MM.1S (cell line): Measurements from ENCODE around the gene FOXL2NB.

Source experiments
- CTCF ChIP-seq: fragments of 300-600 bp; sonication (generic); IDR thresholded peaks from 2 replicates; pipeline ENCODE4 v1.5.1; 2016; ENCODE audit warnings: antibody characterized with exemption, low read length, mixed read lengths
- EZH2 ChIP-seq: fragments of 300-600 bp; sonication (generic); optimal IDR thresholded peaks from 2 replicates; pipeline ENCODE3; 2017; ENCODE audit warnings: low read depth, mild to moderate bottlenecking, antibody characterized with exemption, low read length, mixed read lengths
- EZH2phosphoT487 ChIP-seq: fragments of 300-600 bp; sonication (generic); IDR thresholded peaks from 2 replicates; pipeline ENCODE4 v1.6.1; 2018; ENCODE audit warnings: antibody characterized with exemption, low read length

GRCh38 chr3:138933068-138933668 is 13.8 kb upstream of the FOXL2NB start:
- TF ChIP-seq EZH2phosphoT487 (no peak), CTCF (no peak), EZH2 (no peak)
